K562 (cell line): Measurements from ENCODE around the gene IFT81. TPM values are rescaled to one million over a fixed set of nuclear protein-coding genes. Genes with fewer than 3 reads are reported as not detected.

ENCODE experiments used
- EHMT2 ChIP-seq: fragments of 450-650 bp; IDR thresholded peaks from 2 replicates; pipeline ENCODE4 v1.6.1; 2018; ENCODE audit warnings: antibody characterized with exemption
- HDAC8 ChIP-seq: fragments of 450-650 bp; IDR thresholded peaks from 2 replicates; pipeline ENCODE4 v1.6.1; 2016; ENCODE audit warnings: mild to moderate bottlenecking, missing genetic modification characterization, moderate library complexity, missing compliant biosample characterization
- MAFF ChIP-seq: IDR thresholded peaks from 2 replicates; pipeline ENCODE4 v1.6.1; 2012; ENCODE audit warnings: low read length, improper control_type of control experiment
- NR2C2 ChIP-seq, 2 experiments: fragments of 200-800 bp in 1 of 2; sonication (Bioruptor generic) in 1 of 2; sonication (generic) in 1 of 2; formaldehyde crosslinking in 1 of 2; IDR thresholded peaks; 2 replicates each; pipeline versions ENCODE4 v1.6.1 to v1.8.0; 2016 to 2022; ENCODE audit warnings: mild to moderate bottlenecking in 1 of 2, missing compliant biosample characterization in 1 of 2, missing genetic modification characterization in 1 of 2, missing genetic modification reagents in 1 of 2
- NR4A1 ChIP-seq, 2 experiments: fragments of 250-450 bp in 1 of 2; fragments of 450-650 bp in 1 of 2; sonication (Bioruptor Pico) in 1 of 2; IDR thresholded peaks; 2 replicates each; pipeline versions ENCODE4 v1.4.0 to v1.6.1; 2016 to 2020; ENCODE audit warnings: mild to moderate bottlenecking in 2 of 2, missing compliant biosample characterization in 1 of 2, missing genetic modification characterization in 1 of 2, moderate library complexity in 1 of 2
- RBM34 ChIP-seq: fragments of 200-400 bp; formaldehyde crosslinking; IDR thresholded peaks from 2 replicates; pipeline ENCODE4 v1.6.1; 2018; ENCODE audit warnings: low read length, borderline replicate concordance; ENCODE audit not compliant: insufficient read depth
- TARDBP ChIP-seq: fragments of 450-650 bp; IDR thresholded peaks from 2 replicates; pipeline ENCODE4 v1.6.1; 2016
- TCF7L2 ChIP-seq: fragments of 150-350 bp; IDR thresholded peaks from 2 replicates; pipeline ENCODE4 v1.6.1; 2016; ENCODE audit warnings: low read depth, mild to moderate bottlenecking, low read length, moderate library complexity
- ZBTB7A ChIP-seq: IDR thresholded peaks from 2 replicates; pipeline ENCODE4 v1.6.1; 2011; ENCODE audit warnings: low read depth, mild to moderate bottlenecking, low read length, moderate library complexity, borderline replicate concordance; ENCODE audit not compliant: control insufficient read depth
- ZC3H8 ChIP-seq: fragments of 450-650 bp; IDR thresholded peaks from 2 replicates; pipeline ENCODE4 v1.6.1; 2017
- ZNF445 ChIP-seq: fragments of 250-450 bp; sonication (Bioruptor Pico); IDR thresholded peaks from 2 replicates; pipeline ENCODE4 v1.4.0; 2020; ENCODE audit warnings: low read depth, mild to moderate bottlenecking, moderate library complexity
- ZNF589 ChIP-seq: fragments of 200-800 bp; sonication (Bioruptor generic); IDR thresholded peaks from 2 replicates; pipeline ENCODE4 v1.6.1; 2016; ENCODE audit warnings: low read depth, missing genetic modification characterization, missing compliant biosample characterization
- polyA plus RNA-seq, 8 experiments: library from polyadenylated mRNA; depleted of rRNA in 4 of 8; stranded (reverse) in 5 of 8; unstranded in 3 of 8; fragments of >200 nt; fragmentation: Nextera tagmentation in 2 of 8; fragmentation: Illumina TruSeq in 1 of 8; extraction: Ambion mirVana in 2 of 8; extraction: Trizol in 1 of 8; gene quantifications; 2 replicates each; pipeline versions ENCODE4 v1.2.1 to v1.2.3, GENCODE V29; 2011 to 2014; ENCODE audit warnings: inconsistent platforms in 1 of 8, missing spikeins in 1 of 8
- total RNA-seq, 7 experiments: library from RNA; depleted of rRNA in 6 of 7; stranded (reverse); fragments of >200 nt in 6 of 7; fragmentation: Illumina TruSeq in 2 of 7; extraction: Trizol in 2 of 7; gene quantifications; 2 replicates each; pipeline versions ENCODE4 v1.2.1 to v1.2.3, GENCODE V29; 2011 to 2021; ENCODE audit warnings: low replicate concordance in 1 of 7
- TF ChIP-seq, protein P1 (sequence below): fragments of 450-650 bp; IDR thresholded peaks from 2 replicates; pipeline ENCODE4 v1.6.1; 2017; ENCODE audit warnings: mild to moderate bottlenecking, moderate library complexity
- TF ChIP-seq, protein P2 (sequence below): fragments of 250-450 bp; sonication (Bioruptor Pico); IDR thresholded peaks from 2 replicates; pipeline ENCODE4 v1.5.0; 2022; ENCODE audit warnings: mild to moderate bottlenecking
- TF ChIP-seq, protein P3 (sequence below), 2 experiments: fragments of 450-650 bp; IDR thresholded peaks; 2 replicates each; pipeline ENCODE4 v1.6.1; 2016
- TF ChIP-seq, protein P4 (sequence below): fragments of 250-450 bp; sonication (Bioruptor Pico); IDR thresholded peaks from 2 replicates; pipeline ENCODE4 v1.5.0; 2021
- TF ChIP-seq, protein P5 (sequence below): sonication (generic); formaldehyde crosslinking; IDR thresholded peaks from 2 replicates; pipeline ENCODE4 v1.4.0; 2020; ENCODE audit warnings: mild to moderate bottlenecking, missing genetic modification reagents

IFT81 gene
- total and polyA plus RNA-seq, 9 of the 15 experiments (the other 6 are each of a cell fraction or from before 2014, with no cell fraction given), result 2.8 to 11.9 (median 7.9) TPM

DNA sequence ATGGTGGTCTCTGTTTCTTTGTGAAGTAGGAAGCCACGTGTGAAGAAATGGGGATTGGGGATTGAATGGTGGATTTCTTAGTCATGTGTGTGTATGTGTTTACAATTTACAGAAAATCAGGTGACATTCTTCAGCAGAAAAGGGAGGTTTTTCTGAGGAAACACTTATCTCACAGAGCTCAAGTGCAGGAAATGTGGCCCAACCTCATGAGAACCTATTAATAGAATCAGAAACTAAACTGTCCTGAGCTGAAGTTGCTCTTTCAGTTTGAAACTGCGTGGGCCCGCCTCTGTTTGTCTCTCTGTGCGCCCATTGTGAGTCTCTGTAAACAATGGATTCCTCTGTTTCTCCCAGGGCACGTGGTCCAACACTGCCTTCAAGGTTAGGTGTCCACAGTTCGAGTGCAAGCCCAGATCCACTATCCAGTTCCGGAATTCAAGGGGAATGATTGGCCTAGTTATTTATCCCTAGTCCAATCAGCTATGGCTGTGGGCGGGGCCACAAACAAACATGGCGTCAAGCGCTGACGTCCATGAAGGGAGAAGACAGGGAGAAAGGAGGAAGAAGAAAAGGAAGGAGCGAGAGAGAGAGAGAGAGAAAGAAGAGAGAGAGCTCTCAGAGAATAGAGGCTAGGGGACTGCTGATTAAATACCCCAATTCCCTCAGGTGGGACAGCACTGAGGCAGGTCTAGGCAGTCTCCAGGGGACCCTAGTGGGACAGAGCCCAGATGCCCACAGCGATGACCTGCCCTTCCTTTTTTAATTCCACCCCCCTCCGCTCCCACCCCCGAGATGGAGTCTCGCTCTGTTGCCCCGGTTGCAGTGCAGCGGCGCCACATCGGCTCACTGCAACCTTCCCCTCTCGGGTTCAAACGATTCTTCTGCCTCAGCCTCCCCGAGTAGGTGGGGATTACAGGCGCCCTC, 44.4 kb upstream of the IFT81 start (continued):
- TF ChIP-seq ZBTB7A, result no peak
- TF ChIP-seq, protein P1, sequence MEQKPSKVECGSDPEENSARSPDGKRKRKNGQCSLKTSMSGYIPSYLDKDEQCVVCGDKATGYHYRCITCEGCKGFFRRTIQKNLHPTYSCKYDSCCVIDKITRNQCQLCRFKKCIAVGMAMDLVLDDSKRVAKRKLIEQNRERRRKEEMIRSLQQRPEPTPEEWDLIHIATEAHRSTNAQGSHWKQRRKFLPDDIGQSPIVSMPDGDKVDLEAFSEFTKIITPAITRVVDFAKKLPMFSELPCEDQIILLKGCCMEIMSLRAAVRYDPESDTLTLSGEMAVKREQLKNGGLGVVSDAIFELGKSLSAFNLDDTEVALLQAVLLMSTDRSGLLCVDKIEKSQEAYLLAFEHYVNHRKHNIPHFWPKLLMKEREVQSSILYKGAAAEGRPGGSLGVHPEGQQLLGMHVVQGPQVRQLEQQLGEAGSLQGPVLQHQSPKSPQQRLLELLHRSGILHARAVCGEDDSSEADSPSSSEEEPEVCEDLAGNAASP, result no peak
- no peak for TF ChIP-seq RBM34
- TF ChIP-seq, protein P2, sequence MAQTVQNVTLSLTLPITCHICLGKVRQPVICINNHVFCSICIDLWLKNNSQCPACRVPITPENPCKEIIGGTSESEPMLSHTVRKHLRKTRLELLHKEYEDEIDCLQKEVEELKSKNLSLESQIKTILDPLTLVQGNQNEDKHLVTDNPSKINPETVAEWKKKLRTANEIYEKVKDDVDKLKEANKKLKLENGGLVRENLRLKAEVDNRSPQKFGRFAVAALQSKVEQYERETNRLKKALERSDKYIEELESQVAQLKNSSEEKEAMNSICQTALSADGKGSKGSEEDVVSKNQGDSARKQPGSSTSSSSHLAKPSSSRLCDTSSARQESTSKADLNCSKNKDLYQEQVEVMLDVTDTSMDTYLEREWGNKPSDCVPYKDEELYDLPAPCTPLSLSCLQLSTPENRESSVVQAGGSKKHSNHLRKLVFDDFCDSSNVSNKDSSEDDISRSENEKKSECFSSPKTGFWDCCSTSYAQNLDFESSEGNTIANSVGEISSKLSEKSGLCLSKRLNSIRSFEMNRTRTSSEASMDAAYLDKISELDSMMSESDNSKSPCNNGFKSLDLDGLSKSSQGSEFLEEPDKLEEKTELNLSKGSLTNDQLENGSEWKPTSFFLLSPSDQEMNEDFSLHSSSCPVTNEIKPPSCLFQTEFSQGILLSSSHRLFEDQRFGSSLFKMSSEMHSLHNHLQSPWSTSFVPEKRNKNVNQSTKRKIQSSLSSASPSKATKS (CRISPR knock-in tag), result 0 out of 2 replicates have a peak, but pooled peaks have one; percentile 3
- peak; percentile 9; the same call in 1 of the 2 replicates for TF ChIP-seq MAFF
- TF ChIP-seq ZNF589 (CRISPR knock-in tag), result 0 out of 2 replicates have a peak, but pooled peaks have one; percentile 92
- TF ChIP-seq, protein P3, sequence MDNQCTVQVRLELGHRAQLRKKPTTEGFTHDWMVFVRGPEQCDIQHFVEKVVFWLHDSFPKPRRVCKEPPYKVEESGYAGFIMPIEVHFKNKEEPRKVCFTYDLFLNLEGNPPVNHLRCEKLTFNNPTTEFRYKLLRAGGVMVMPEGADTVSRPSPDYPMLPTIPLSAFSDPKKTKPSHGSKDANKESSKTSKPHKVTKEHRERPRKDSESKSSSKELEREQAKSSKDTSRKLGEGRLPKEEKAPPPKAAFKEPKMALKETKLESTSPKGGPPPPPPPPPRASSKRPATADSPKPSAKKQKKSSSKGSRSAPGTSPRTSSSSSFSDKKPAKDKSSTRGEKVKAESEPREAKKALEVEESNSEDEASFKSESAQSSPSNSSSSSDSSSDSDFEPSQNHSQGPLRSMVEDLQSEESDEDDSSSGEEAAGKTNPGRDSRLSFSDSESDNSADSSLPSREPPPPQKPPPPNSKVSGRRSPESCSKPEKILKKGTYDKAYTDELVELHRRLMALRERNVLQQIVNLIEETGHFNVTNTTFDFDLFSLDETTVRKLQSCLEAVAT (IDR thresholded peaks at IDR 0.05), result no peak; a peak in 1 of 4 replicates
- peak; percentile 58; the same call in 1 of the 2 replicates for TF ChIP-seq HDAC8
- TF ChIP-seq NR4A1 (CRISPR knock-in tag; IDR thresholded peaks at IDR 0.05), result 0 out of 2 replicates have a peak, but pooled peaks have one; percentile 52
- TF ChIP-seq NR4A1 (tag; IDR thresholded peaks at IDR 0.05), result peak; percentile 93
- TF ChIP-seq TARDBP, result no peak
- TF ChIP-seq ZNF445 (CRISPR knock-in tag), result no peak
- TF ChIP-seq EHMT2, result peak; percentile 86
- TF ChIP-seq, protein P4, sequence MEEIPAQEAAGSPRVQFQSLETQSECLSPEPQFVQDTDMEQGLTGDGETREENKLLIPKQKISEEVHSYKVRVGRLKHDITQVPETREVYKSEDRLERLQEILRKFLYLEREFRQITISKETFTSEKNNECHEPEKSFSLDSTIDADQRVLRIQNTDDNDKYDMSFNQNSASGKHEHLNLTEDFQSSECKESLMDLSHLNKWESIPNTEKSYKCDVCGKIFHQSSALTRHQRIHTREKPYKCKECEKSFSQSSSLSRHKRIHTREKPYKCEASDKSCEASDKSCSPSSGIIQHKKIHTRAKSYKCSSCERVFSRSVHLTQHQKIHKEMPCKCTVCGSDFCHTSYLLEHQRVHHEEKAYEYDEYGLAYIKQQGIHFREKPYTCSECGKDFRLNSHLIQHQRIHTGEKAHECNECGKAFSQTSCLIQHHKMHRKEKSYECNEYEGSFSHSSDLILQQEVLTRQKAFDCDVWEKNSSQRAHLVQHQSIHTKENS, result no peak
- no peak for TF ChIP-seq TCF7L2
- 0 out of 2 replicates have a peak, but pooled peaks have one; percentile 23 for TF ChIP-seq ZC3H8
- TF ChIP-seq, protein P5, sequence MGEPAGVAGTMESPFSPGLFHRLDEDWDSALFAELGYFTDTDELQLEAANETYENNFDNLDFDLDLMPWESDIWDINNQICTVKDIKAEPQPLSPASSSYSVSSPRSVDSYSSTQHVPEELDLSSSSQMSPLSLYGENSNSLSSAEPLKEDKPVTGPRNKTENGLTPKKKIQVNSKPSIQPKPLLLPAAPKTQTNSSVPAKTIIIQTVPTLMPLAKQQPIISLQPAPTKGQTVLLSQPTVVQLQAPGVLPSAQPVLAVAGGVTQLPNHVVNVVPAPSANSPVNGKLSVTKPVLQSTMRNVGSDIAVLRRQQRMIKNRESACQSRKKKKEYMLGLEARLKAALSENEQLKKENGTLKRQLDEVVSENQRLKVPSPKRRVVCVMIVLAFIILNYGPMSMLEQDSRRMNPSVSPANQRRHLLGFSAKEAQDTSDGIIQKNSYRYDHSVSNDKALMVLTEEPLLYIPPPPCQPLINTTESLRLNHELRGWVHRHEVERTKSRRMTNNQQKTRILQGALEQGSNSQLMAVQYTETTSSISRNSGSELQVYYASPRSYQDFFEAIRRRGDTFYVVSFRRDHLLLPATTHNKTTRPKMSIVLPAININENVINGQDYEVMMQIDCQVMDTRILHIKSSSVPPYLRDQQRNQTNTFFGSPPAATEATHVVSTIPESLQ (CRISPR knock-in tag), result no peak; the same call in 1 of the 2 replicates
- TF ChIP-seq NR2C2 (CRISPR knock-in tag; IDR thresholded peaks at IDR 0.05), result no peak
- peak; percentile 82 for TF ChIP-seq NR2C2 (tag; IDR thresholded peaks at IDR 0.05)
